K562 (cell line): ENCODE results near the gene TAC3. TPM values are rescaled to one million over a fixed set of nuclear protein-coding genes. Genes with fewer than 3 reads are reported as not detected.

Experiments
- ARID2 ChIP-seq: fragments of 450-650 bp; IDR thresholded peaks from 2 replicates; pipeline ENCODE4 v1.6.1; 2017; ENCODE audit warnings: antibody characterized with exemption, mild to moderate bottlenecking
- BMI1 ChIP-seq: fragments of 150-350 bp; IDR thresholded peaks from 2 replicates; pipeline ENCODE4 v1.6.1; 2014; ENCODE audit warnings: low read length
- KDM2B ChIP-seq: fragments of 250-450 bp; sonication (Bioruptor Pico); IDR thresholded peaks from 2 replicates; pipeline ENCODE4 v1.8.0; 2021; ENCODE audit warnings: mild to moderate bottlenecking, moderate library complexity
- RFX5 ChIP-seq: IDR thresholded peaks from 2 replicates; pipeline ENCODE4 v1.6.1; 2011; ENCODE audit warnings: low read depth, mild to moderate bottlenecking, improper control_type of control experiment, low read length
- SMAD4 ChIP-seq: fragments of 250-450 bp; sonication (Bioruptor Pico); conservative IDR thresholded peaks from 2 replicates; pipeline ENCODE4 v1.8.0; 2021; ENCODE audit warnings: inconsistent platforms, mild to moderate bottlenecking, moderate library complexity
- TAF1 ChIP-seq: IDR thresholded peaks from 2 replicates; pipeline ENCODE4 v1.6.1; 2011; ENCODE audit warnings: mild to moderate bottlenecking, low read length, moderate library complexity; ENCODE audit not compliant: insufficient read depth, control insufficient read depth, severe bottlenecking; ENCODE audit errors: extremely low read depth
- TCF7 ChIP-seq: sonication (generic); IDR thresholded peaks from 2 replicates; pipeline ENCODE4 v1.6.1; 2016; ENCODE audit warnings: antibody characterized with exemption, borderline replicate concordance
- ZBTB17 ChIP-seq: fragments of 450-650 bp; formaldehyde crosslinking; IDR thresholded peaks from 2 replicates; pipeline ENCODE4 v1.4.0; 2020; ENCODE audit warnings: mild to moderate bottlenecking
- ZNF324 ChIP-seq: fragments of 250-450 bp; sonication (Bioruptor Pico); IDR thresholded peaks from 2 replicates; pipeline ENCODE4 v1.4.0; 2020; ENCODE audit warnings: mild to moderate bottlenecking
- polyA plus RNA-seq, 8 experiments: library from polyadenylated mRNA; depleted of rRNA in 4 of 8; stranded (reverse) in 5 of 8; unstranded in 3 of 8; fragments of >200 nt; fragmentation: Nextera tagmentation in 2 of 8; fragmentation: Illumina TruSeq in 1 of 8; extraction: Ambion mirVana in 2 of 8; extraction: Trizol in 1 of 8; gene quantifications; 2 replicates each; pipeline versions ENCODE4 v1.2.1 to v1.2.3, GENCODE V29; 2011 to 2014; ENCODE audit warnings: inconsistent platforms in 1 of 8, missing spikeins in 1 of 8
- total RNA-seq, 7 experiments: library from RNA; depleted of rRNA in 6 of 7; stranded (reverse); fragments of >200 nt in 6 of 7; fragmentation: Illumina TruSeq in 2 of 7; extraction: Trizol in 2 of 7; gene quantifications; 2 replicates each; pipeline versions ENCODE4 v1.2.1 to v1.2.3, GENCODE V29; 2011 to 2021; ENCODE audit warnings: low replicate concordance in 1 of 7
- TF ChIP-seq, protein P1 (sequence below): fragments of 250-450 bp; sonication (Bioruptor Pico); IDR thresholded peaks from 2 replicates; pipeline ENCODE4 v1.8.0; 2022; ENCODE audit warnings: moderate library complexity, mild to moderate bottlenecking, inconsistent platforms
- TF ChIP-seq, protein P2 (sequence below), 2 experiments: IDR thresholded peaks; 2 replicates each; pipeline ENCODE4 v1.6.1; 2012; ENCODE audit warnings: improper control_type of control experiment in 2 of 2, low read depth in 2 of 2, low read length in 2 of 2, borderline replicate concordance in 1 of 2
- TF ChIP-seq, protein P3 (sequence below): fragments of 250-450 bp; sonication (Bioruptor Pico); IDR thresholded peaks from 2 replicates; pipeline ENCODE4 v1.6.1; 2021; ENCODE audit warnings: mild to moderate bottlenecking
- TF ChIP-seq, protein P4 (sequence below): sonication (generic); formaldehyde crosslinking; IDR thresholded peaks from 2 replicates; pipeline ENCODE4 v1.8.0; 2022; ENCODE audit warnings: missing genetic modification reagents, mild to moderate bottlenecking, borderline replicate concordance
- TF ChIP-seq, protein P5 (sequence below): fragments of 450-650 bp; IDR thresholded peaks from 2 replicates; pipeline ENCODE4 v1.6.1; 2016; ENCODE audit warnings: low read depth, mild to moderate bottlenecking, moderate library complexity
- TF ChIP-seq, protein P6 (sequence below), 3 experiments: fragments of 200-800 bp in 1 of 3; sonication (Bioruptor generic) in 1 of 3; sonication (generic) in 1 of 3; formaldehyde crosslinking in 1 of 3; IDR thresholded peaks; 2 replicates each; pipeline versions ENCODE4 v1.6.1 to v1.8.0; 2016 to 2022; ENCODE audit warnings: mild to moderate bottlenecking in 2 of 3, missing compliant biosample characterization in 2 of 3, missing genetic modification characterization in 2 of 3, missing genetic modification reagents in 1 of 3
- TF ChIP-seq, protein P7 (sequence below): fragments of 450-650 bp; IDR thresholded peaks from 2 replicates; pipeline ENCODE4 v1.6.1; 2014; ENCODE audit warnings: low read depth, mild to moderate bottlenecking, moderate library complexity, borderline replicate concordance

The TAC3 gene
- total and polyA plus RNA-seq, 9 of the 15 experiments (the other 6 are each of a cell fraction or from before 2014, with no cell fraction given), result 0.29 to 2.8 (median 1.4) TPM

DNA sequence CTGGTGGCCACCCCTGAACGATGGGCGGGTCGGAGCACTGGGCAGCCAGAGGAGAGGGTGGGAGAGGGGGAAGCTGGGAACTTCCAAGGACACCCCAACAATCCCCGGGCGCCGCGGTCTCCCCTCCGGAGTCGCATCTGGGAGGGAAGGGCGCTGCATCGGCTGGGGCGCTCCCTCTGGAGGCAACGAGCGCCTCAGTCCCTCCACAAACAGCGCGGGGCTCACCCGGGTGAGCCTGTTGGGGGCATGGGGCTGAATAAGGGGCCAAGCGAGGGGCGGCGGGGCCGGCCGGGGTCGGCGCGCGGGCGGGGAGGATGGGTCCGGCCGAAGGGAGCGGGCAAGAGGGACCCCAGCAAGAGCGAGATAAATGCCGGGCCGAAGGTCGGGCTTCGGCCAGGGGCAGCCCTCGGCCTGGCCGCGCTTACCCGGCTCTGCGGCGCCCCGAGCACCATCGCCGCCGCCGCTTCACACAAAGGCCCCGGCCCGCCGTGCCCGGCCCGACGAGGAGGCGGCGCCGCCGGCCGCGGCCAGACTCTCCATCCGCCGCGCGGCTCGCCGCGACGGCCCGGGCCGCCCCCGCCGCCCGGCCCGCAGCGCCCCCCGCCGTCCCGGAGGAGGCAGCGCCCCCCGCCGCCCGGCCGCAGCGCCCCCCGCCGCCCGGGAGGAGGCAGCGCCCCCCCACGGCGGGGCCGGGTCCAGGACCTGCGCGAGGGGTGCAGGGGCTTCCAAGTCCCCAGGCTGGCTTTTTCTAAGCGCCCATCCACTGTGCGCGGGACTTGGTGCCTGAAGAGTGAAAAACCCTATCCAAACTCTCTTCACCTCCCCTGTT is 10.1 kb downstream of the TAC3 start, which contains the start of gene ZBTB39 (continued):
- TF ChIP-seq, protein P1, sequence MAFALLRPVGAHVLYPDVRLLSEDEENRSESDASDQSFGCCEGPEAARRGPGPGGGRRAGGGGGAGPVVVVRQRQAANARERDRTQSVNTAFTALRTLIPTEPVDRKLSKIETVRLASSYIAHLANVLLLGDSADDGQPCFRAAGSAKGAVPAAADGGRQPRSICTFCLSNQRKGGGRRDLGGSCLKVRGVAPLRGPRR (CRISPR knock-in tag), result no peak
- TF ChIP-seq BMI1 (no peak), TCF7 (no peak), ZNF324 (CRISPR knock-in tag) (no peak), TAF1 (peak; percentile 19), ARID2 (no peak), SMAD4 (CRISPR knock-in tag) (peak; percentile 81), ZBTB17 (CRISPR knock-in tag) (0 out of 2 replicates have a peak, but pooled peaks have one; percentile 11), KDM2B (CRISPR knock-in tag) (no peak), RFX5 (no peak)
- TF ChIP-seq, protein P2, sequence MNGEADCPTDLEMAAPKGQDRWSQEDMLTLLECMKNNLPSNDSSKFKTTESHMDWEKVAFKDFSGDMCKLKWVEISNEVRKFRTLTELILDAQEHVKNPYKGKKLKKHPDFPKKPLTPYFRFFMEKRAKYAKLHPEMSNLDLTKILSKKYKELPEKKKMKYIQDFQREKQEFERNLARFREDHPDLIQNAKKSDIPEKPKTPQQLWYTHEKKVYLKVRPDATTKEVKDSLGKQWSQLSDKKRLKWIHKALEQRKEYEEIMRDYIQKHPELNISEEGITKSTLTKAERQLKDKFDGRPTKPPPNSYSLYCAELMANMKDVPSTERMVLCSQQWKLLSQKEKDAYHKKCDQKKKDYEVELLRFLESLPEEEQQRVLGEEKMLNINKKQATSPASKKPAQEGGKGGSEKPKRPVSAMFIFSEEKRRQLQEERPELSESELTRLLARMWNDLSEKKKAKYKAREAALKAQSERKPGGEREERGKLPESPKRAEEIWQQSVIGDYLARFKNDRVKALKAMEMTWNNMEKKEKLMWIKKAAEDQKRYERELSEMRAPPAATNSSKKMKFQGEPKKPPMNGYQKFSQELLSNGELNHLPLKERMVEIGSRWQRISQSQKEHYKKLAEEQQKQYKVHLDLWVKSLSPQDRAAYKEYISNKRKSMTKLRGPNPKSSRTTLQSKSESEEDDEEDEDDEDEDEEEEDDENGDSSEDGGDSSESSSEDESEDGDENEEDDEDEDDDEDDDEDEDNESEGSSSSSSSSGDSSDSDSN (IDR thresholded peaks at IDR 0.05; ENCODE audit: borderline replicate concordance in 1 of 2, low read depth in 2 of 2, low read length in 2 of 2), result 0 out of 4 replicates have a peak, but pooled peaks of 1 of the 2 experiments have one; percentile 29
- TF ChIP-seq, protein P3, sequence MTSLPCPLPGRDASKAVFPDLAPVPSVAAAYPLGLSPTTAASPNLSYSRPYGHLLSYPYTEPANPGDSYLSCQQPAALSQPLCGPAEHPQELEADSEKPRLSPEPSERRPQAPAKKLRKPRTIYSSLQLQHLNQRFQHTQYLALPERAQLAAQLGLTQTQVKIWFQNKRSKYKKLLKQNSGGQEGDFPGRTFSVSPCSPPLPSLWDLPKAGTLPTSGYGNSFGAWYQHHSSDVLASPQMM (CRISPR knock-in tag), result no peak
- TF ChIP-seq, protein P4, sequence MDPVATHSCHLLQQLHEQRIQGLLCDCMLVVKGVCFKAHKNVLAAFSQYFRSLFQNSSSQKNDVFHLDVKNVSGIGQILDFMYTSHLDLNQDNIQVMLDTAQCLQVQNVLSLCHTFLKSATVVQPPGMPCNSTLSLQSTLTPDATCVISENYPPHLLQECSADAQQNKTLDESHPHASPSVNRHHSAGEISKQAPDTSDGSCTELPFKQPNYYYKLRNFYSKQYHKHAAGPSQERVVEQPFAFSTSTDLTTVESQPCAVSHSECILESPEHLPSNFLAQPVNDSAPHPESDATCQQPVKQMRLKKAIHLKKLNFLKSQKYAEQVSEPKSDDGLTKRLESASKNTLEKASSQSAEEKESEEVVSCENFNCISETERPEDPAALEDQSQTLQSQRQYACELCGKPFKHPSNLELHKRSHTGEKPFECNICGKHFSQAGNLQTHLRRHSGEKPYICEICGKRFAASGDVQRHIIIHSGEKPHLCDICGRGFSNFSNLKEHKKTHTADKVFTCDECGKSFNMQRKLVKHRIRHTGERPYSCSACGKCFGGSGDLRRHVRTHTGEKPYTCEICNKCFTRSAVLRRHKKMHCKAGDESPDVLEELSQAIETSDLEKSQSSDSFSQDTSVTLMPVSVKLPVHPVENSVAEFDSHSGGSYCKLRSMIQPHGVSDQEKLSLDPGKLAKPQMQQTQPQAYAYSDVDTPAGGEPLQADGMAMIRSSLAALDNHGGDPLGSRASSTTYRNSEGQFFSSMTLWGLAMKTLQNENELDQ (CRISPR knock-in tag), result no peak
- TF ChIP-seq, protein P5, sequence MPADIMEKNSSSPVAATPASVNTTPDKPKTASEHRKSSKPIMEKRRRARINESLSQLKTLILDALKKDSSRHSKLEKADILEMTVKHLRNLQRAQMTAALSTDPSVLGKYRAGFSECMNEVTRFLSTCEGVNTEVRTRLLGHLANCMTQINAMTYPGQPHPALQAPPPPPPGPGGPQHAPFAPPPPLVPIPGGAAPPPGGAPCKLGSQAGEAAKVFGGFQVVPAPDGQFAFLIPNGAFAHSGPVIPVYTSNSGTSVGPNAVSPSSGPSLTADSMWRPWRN, result no peak
- TF ChIP-seq, protein P6, sequence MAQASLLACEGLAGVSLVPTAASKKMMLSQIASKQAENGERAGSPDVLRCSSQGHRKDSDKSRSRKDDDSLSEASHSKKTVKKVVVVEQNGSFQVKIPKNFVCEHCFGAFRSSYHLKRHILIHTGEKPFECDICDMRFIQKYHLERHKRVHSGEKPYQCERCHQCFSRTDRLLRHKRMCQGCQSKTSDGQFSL (CRISPR knock-in tag; IDR thresholded peaks at IDR 0.05), result peak; percentile 90
- TF ChIP-seq, protein P6 (tag; IDR thresholded peaks at IDR 0.05), result peak in 1 of 2 experiments; percentile 93; a peak in 2 of 4 replicates
- TF ChIP-seq, protein P7, sequence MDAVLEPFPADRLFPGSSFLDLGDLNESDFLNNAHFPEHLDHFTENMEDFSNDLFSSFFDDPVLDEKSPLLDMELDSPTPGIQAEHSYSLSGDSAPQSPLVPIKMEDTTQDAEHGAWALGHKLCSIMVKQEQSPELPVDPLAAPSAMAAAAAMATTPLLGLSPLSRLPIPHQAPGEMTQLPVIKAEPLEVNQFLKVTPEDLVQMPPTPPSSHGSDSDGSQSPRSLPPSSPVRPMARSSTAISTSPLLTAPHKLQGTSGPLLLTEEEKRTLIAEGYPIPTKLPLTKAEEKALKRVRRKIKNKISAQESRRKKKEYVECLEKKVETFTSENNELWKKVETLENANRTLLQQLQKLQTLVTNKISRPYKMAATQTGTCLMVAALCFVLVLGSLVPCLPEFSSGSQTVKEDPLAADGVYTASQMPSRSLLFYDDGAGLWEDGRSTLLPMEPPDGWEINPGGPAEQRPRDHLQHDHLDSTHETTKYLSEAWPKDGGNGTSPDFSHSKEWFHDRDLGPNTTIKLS, result no peak
